Peyer's patch (tissue), 4 donors: ENCODE measurements around the gene ADH6.
A peak's percentile ranks its signal among the peaks of the same experiment; 100 is the strongest.

Experiments
- POLR2A ChIP-seq, 2 donors: fragments of 450-650 bp; IDR thresholded peaks; one replicate each; pipeline ENCODE4 v1.5.1; 2017; ENCODE audit warnings: antibody characterized with exemption in 2 of 2, mild to moderate bottlenecking in 2 of 2, moderate library complexity in 2 of 2
- TF ChIP-seq, protein P1 (sequence below), 6 experiments: fragments of 450-650 bp in 4 of 6; fragments of 200-600 bp in 2 of 6; sonication (generic) in 1 of 6; IDR thresholded peaks; one replicate each; pipeline ENCODE4 v1.5.1; 2017 to 2019; ENCODE audit warnings: antibody characterized with exemption in 6 of 6, mild to moderate bottlenecking in 3 of 6, moderate library complexity in 1 of 6

DNA sequence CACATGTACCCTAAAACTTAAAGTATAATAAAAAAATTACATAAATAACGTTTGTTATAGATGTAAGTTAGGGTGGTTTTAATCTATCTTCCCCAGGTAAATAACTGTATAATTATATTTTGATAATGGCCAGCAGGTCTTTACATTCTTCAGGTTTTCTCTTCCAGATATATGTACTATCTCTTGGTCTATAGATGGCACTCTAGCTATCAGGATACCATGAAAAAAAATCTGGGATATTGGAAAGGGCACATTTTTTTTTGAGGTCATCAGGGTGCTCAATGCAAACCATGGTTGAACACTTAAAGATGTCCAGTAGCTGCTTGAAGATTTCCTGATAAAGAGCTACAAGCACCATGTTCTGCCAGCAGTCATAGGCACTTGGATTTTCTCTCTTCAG, 59.3 kb downstream of the ADH6 start:
- TF ChIP-seq, protein P1, sequence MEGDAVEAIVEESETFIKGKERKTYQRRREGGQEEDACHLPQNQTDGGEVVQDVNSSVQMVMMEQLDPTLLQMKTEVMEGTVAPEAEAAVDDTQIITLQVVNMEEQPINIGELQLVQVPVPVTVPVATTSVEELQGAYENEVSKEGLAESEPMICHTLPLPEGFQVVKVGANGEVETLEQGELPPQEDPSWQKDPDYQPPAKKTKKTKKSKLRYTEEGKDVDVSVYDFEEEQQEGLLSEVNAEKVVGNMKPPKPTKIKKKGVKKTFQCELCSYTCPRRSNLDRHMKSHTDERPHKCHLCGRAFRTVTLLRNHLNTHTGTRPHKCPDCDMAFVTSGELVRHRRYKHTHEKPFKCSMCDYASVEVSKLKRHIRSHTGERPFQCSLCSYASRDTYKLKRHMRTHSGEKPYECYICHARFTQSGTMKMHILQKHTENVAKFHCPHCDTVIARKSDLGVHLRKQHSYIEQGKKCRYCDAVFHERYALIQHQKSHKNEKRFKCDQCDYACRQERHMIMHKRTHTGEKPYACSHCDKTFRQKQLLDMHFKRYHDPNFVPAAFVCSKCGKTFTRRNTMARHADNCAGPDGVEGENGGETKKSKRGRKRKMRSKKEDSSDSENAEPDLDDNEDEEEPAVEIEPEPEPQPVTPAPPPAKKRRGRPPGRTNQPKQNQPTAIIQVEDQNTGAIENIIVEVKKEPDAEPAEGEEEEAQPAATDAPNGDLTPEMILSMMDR (IDR thresholded peaks at IDR 0.05): peak in 2 of 6 experiments; percentile 10 to 14
- no peak for TF ChIP-seq POLR2A (IDR thresholded peaks at IDR 0.05)
